Liver (tissue), 3 donors: Measurements from ENCODE around the gene UGT1A8.

Experiments
- CTCF ChIP-seq: fragments of 150-350 bp; IDR thresholded peaks from 2 replicates; pipeline ENCODE4 v1.5.1; 2017; ENCODE audit warnings: improper control_type of control experiment, low read depth, low read length; ENCODE audit not compliant: missing input control
- RAD21 ChIP-seq, 2 donors: IDR thresholded peaks; 2 replicates each; pipeline ENCODE4 v1.6.1; 2016; ENCODE audit warnings: antibody characterized with exemption in 2 of 2, mild to moderate bottlenecking in 2 of 2
- TF ChIP-seq, protein P1 (sequence below): IDR thresholded peaks from 2 replicates; pipeline ENCODE4 v1.6.1; 2016; ENCODE audit warnings: antibody characterized with exemption
- donor health status: healthy.
- donor health status: healthy.

DNA sequence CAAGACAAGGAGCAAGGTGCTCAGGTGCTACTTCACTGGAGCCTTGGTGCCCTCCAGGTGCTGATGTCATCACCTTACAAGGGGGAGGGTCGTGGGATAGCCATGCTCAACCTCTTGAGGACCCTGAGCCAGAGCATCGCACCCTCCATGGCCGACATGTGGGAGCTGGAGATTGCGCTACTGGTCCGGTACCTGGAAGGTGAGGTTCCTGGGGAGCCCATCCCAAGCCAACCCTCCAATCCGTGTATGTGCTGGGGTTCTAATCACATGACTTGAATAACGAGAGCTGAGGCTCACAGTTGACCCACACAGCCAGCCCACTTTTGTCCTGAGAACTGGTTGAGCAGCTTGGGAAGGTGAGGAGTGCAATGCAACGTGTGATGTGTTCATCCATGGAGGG, 186.6 kb downstream of the UGT1A8 start:
- TF ChIP-seq RAD21 (IDR thresholded peaks at IDR 0.05) (no peak), CTCF (no peak)
- TF ChIP-seq, protein P1, sequence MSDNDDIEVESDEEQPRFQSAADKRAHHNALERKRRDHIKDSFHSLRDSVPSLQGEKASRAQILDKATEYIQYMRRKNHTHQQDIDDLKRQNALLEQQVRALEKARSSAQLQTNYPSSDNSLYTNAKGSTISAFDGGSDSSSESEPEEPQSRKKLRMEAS, result no peak
